ENCODE data around the gene MTG2. TPM values are rescaled to one million over a fixed set of nuclear protein-coding genes. Genes with fewer than 3 reads are reported as not detected.
A peak's percentile ranks its signal among the peaks of the same experiment; 100 is the strongest.

MTG2 gene
- total RNA-seq, 1 donor from 2014 or later = 32.9 TPM

GRCh38 chr20:62139636-62140035 lies 43.2 kb upstream of the MTG2 start:
- no peaks in the 10 kb centered on the region for H3K9me3 Mint-ChIP-seq
- peaks cover 5% of the 10 kb centered on the region for H3K27me3 Mint-ChIP-seq (ENCODE audit: low read depth)
- TF ChIP-seq, protein P1, sequence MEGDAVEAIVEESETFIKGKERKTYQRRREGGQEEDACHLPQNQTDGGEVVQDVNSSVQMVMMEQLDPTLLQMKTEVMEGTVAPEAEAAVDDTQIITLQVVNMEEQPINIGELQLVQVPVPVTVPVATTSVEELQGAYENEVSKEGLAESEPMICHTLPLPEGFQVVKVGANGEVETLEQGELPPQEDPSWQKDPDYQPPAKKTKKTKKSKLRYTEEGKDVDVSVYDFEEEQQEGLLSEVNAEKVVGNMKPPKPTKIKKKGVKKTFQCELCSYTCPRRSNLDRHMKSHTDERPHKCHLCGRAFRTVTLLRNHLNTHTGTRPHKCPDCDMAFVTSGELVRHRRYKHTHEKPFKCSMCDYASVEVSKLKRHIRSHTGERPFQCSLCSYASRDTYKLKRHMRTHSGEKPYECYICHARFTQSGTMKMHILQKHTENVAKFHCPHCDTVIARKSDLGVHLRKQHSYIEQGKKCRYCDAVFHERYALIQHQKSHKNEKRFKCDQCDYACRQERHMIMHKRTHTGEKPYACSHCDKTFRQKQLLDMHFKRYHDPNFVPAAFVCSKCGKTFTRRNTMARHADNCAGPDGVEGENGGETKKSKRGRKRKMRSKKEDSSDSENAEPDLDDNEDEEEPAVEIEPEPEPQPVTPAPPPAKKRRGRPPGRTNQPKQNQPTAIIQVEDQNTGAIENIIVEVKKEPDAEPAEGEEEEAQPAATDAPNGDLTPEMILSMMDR (conservative IDR thresholded peaks at IDR 0.05) = no peak
- H3K36me3 Mint-ChIP-seq (ENCODE audit: low read depth) = peaks cover 26% of the 10 kb centered on the region
- H3K27ac Mint-ChIP-seq (ENCODE audit: unreplicated experiment) = no peak overlapping the region
- peak overlapping the region; percentile 98 for H3K4me3 Mint-ChIP-seq
- H3K4me1 Mint-ChIP-seq = peaks cover 26% of the 10 kb centered on the region
- DNase-seq (ENCODE audit: low read depth, low spot score) = no peak

GRCh38 chr20:62141043-62141396 lies 41.8 kb upstream of the MTG2 start:
- Mint-ChIP-seq H3K27ac (ENCODE audit: unreplicated experiment) (peak overlapping the region; percentile 94), H3K4me3 (peak overlapping the region; percentile 98), H3K9me3 (no peaks in the 10 kb centered on the region), H3K27me3 (ENCODE audit: low read depth) (peaks cover 5% of the 10 kb centered on the region), H3K36me3 (ENCODE audit: low read depth) (peaks cover 26% of the 10 kb centered on the region), H3K4me1 (peaks cover 37% of the 10 kb centered on the region)
- no peak for DNase-seq (ENCODE audit: low read depth, low spot score)
- TF ChIP-seq, protein P1 (conservative IDR thresholded peaks at IDR 0.05) = no peak

- Mint-ChIP-seq H3K27me3 (ENCODE audit: low read depth) (peaks cover 5% of the 10 kb centered on the region), H3K27ac (ENCODE audit: unreplicated experiment) (peak overlapping the region; percentile 94), H3K9me3 (no peaks in the 10 kb centered on the region), H3K36me3 (ENCODE audit: low read depth) (peaks cover 24% of the 10 kb centered on the region), H3K4me3 (peak overlapping the region; percentile 98), H3K4me1 (peaks cover 37% of the 10 kb centered on the region)
- no peak for DNase-seq (ENCODE audit: low read depth, low spot score)
- TF ChIP-seq, protein P1 (conservative IDR thresholded peaks at IDR 0.05) = peak; percentile 46
Measured at GRCh38 chr20:62141397-62142251, 41.2 kb upstream of the MTG2 start.

DNA sequence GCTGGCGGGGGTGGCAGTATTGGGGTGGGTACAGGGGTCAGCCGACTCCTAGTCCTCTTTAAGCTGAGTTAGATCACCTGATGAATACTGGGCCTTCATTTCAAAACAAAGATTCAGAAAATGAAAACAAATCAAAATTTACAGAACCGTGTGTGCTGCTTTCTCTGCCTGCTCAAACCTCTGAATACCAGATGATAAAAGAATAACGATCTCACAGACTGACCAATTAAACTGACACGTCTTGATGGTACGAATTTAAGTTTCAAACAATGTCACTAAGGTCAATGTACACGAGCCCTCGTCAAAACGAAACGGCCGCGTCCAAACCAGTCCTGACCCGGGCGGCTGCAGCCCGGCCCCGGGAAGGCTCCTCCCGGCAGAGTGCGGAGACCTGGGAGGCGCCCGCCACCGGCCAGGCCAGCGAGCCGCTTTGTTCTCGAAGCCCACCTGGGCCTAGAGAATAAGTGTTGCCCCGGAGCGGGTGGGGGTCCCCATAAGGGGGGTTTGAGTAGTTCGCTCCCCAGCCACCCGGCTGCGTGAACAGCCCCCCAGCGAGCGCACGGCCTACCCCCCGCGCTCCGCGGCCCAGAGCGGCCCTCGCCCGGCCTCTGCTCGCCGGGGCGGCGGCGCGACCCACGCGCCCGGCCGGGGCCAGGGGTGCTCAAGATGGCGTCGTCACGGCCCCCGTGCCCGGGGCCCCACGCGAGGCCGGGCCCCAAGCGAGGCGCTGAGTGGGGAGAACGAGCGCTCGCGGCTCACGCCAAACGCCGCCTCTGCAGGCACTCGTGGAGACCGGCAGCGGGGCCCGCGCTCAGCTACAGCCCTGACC lies 40.4 kb upstream of the MTG2 start:
- H3K27ac Mint-ChIP-seq (ENCODE audit: unreplicated experiment) = peak overlapping the region; percentile 94
- H3K4me3 Mint-ChIP-seq = peak overlapping the region; percentile 98
- peaks cover 5% of the 10 kb centered on the region for H3K27me3 Mint-ChIP-seq (ENCODE audit: low read depth)
- no peaks in the 10 kb centered on the region for H3K9me3 Mint-ChIP-seq
- H3K36me3 Mint-ChIP-seq (ENCODE audit: low read depth) = peaks cover 20% of the 10 kb centered on the region
- H3K4me1 Mint-ChIP-seq = peaks cover 37% of the 10 kb centered on the region
- DNase-seq (ENCODE audit: low read depth, low spot score) = no peak
- TF ChIP-seq, protein P1 (conservative IDR thresholded peaks at IDR 0.05) = no peak

DNA sequence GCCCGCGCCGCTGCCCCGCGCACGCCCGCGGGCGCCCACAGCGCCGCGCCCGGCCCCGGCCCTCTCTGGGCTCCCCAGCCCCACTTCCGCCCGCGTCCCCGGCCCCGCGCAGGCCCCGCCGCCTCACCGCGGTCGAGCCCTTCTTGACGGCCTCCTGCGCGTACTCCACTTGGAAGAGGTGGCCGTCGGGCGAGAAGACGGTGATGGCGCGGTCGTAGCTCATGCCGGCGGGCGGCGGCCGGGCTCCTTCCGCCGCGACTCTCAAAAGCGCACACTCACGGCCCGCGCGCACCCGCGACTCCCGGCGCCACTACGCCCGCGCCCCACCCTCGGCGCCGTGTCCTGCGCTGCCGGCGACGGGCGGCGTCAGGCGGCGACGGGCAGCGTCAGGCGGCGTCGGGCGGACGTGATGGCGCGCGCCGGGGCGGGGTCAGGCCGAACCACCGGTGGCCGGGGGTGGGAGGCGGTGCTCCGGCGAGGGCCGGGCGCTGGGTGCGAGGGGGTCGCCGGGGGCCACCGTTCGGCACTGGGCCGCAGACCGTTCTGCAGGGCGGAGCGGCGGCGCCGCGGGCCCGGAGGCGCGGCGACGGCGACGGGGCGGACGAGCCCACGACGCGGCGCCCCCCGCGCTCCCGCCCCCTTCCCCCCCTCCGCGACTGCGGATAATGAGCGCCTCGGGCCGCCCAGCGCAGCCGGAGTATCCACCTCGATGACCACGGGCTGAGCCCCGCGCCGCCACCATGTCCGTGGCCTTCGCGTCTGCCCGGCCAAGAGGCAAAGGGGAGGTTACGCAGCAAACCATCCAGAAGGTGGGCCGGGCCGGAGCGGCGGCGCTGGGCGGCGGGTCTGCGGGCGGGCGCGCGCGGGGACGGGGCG lies 39.5 kb upstream of the MTG2 start, which contains the start of the genes PSMA7 and SS18L1:
Gene PSMA7 (minus strand): TSS at position 314 of the 876 bp plus-strand sequence. CDS start 91 bp downstream, at position 223.
Gene SS18L1 (plus strand): TSS at position 689 of the 876 bp plus-strand sequence. CDS start 52 bp downstream, at position 741.
- no peaks in the 10 kb centered on the region for H3K9me3 Mint-ChIP-seq
- TF ChIP-seq, protein P1 (conservative IDR thresholded peaks at IDR 0.05) = no peak
- H3K36me3 Mint-ChIP-seq (ENCODE audit: low read depth) = peaks cover 11% of the 10 kb centered on the region
- H3K4me1 Mint-ChIP-seq = peaks cover 37% of the 10 kb centered on the region
- peaks cover 5% of the 10 kb centered on the region for H3K27me3 Mint-ChIP-seq (ENCODE audit: low read depth)
- peak within 1 kb of the TSS; percentile 98 for H3K4me3 Mint-ChIP-seq
- H3K27ac Mint-ChIP-seq (ENCODE audit: unreplicated experiment) = peak within 1 kb of the TSS; percentile 94
- peak; percentile 66 for DNase-seq (ENCODE audit: low read depth, low spot score)
